ENCODE results near the gene CALCOCO1. TPM values are rescaled to one million over a fixed set of nuclear protein-coding genes. Genes with fewer than 3 reads are reported as not detected.
A peak's percentile ranks its signal among the peaks of the same experiment; 100 is the strongest.

The CALCOCO1 gene
- total RNA-seq, 1 donor from 2014 or later: 32.0 TPM

DNA sequence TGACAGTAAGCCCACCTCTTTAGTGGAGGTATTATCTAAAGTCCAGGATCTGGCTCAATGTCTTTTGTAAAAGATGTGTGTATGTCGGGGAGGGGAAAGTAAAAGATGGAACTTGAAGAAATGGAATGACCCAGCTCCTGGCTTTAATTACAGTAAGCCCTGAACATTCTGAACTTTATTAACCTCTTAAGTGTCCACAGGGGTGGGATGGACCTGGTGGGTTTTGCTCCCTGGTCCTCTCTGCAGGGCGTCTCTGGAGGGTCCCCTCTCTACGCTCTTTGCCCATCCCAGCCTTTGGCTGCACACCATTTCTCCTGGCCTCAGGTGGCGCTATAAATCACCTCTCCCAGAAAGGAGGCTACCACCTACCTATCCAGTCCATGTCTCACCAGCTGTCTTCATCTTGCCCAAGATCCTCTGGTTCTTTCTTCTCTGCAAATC, 28.2 kb upstream of the CALCOCO1 start:
- no peak for DNase-seq (ENCODE audit: low read depth, low spot score)
- TF ChIP-seq, protein P1, sequence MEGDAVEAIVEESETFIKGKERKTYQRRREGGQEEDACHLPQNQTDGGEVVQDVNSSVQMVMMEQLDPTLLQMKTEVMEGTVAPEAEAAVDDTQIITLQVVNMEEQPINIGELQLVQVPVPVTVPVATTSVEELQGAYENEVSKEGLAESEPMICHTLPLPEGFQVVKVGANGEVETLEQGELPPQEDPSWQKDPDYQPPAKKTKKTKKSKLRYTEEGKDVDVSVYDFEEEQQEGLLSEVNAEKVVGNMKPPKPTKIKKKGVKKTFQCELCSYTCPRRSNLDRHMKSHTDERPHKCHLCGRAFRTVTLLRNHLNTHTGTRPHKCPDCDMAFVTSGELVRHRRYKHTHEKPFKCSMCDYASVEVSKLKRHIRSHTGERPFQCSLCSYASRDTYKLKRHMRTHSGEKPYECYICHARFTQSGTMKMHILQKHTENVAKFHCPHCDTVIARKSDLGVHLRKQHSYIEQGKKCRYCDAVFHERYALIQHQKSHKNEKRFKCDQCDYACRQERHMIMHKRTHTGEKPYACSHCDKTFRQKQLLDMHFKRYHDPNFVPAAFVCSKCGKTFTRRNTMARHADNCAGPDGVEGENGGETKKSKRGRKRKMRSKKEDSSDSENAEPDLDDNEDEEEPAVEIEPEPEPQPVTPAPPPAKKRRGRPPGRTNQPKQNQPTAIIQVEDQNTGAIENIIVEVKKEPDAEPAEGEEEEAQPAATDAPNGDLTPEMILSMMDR (conservative IDR thresholded peaks at IDR 0.05): no peak
- peaks cover 33% of the 10 kb centered on the region for H3K4me1 Mint-ChIP-seq
- H3K4me3 Mint-ChIP-seq: peak overlapping the region; percentile 84
- H3K27ac Mint-ChIP-seq (ENCODE audit: unreplicated experiment): no peak overlapping the region
- H3K27me3 Mint-ChIP-seq (ENCODE audit: low read depth): peaks cover 41% of the 10 kb centered on the region
- H3K36me3 Mint-ChIP-seq (ENCODE audit: low read depth): no peaks in the 10 kb centered on the region
- no peaks in the 10 kb centered on the region for H3K9me3 Mint-ChIP-seq

DNA sequence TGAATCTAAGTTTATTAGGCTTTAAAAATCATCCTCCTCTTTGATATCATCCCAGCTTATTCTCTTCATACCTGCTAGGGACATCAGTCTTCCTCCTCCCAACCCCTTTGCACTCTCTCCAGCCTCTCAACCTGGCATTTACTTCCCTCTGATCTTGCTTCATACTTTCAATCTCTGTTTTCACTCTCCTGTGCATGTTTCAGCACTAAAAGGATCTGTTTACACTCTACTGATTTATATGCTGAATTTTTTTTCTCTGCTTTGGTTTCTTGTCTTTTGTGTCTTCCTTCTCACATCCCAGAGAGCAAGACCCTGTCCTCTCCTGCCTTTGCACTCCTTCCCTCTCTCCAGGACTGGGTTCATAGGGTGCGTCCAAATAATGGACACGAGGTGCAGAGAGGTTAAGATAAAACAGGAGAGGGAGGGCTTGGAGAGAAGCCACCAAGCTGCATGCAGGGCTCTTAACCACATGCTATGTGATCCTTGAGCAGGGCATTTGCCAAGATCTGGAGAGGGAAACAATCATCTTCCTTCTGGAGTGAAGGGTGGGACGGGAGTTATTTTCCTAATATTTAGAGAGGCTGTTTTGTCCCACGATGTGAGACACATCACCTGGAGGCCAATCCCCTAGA, 27.5 kb upstream of the CALCOCO1 start:
- no peak for DNase-seq (ENCODE audit: low read depth, low spot score)
- H3K4me1 Mint-ChIP-seq: peaks cover 33% of the 10 kb centered on the region
- no peaks in the 10 kb centered on the region for H3K9me3 Mint-ChIP-seq
- H3K36me3 Mint-ChIP-seq (ENCODE audit: low read depth): no peaks in the 10 kb centered on the region
- peaks cover 35% of the 10 kb centered on the region for H3K27me3 Mint-ChIP-seq (ENCODE audit: low read depth)
- TF ChIP-seq, protein P1 (conservative IDR thresholded peaks at IDR 0.05): no peak
- H3K27ac Mint-ChIP-seq (ENCODE audit: unreplicated experiment): no peak overlapping the region
- H3K4me3 Mint-ChIP-seq: no peak overlapping the region

DNA sequence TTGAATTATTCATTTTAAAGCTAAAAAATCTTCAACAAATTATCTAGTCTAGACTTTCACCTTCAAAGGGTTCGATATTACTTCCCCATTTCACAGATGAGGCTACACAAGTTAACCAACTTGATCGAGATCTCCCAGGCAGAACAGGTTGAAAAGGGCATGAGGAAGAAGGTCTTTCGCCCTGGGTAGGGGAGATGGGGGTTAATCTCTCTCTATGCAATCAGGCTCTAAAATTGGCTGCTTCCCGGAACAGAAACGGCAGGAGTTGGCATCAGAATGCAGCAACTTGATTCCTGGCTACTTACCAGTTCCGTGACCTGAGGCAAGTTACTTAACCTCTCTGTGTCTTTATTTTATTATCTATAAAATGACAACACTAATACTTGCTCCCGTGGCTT, 26.9 kb upstream of the CALCOCO1 start:
- DNase-seq (ENCODE audit: low read depth, low spot score): no peak
- TF ChIP-seq, protein P1 (conservative IDR thresholded peaks at IDR 0.05): no peak

DNA sequence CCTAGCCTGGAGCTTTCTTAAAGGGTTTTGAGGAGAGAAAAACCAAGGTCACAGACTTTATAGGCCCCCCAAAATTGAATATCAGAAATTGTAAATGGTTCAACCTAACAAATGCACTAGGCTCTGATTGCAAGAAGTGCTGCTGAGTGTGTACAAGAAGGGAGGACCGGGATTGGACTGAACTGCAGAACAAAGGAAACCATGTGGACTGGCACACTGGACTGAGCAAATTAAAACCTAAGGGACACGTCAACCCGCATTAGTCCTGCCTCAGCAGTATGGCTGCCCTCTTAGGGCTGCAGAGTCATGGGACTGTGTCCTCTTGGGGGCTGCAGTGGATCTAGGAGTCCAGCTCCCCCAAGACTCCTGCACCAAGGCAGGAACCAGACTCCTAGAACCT, 25.4 kb upstream of the CALCOCO1 start:
- Mint-ChIP-seq H3K27ac (ENCODE audit: unreplicated experiment) (no peak overlapping the region), H3K4me1 (peaks cover 21% of the 10 kb centered on the region), H3K27me3 (ENCODE audit: low read depth) (peaks cover 15% of the 10 kb centered on the region), H3K9me3 (no peaks in the 10 kb centered on the region), H3K4me3 (no peak overlapping the region), H3K36me3 (ENCODE audit: low read depth) (no peaks in the 10 kb centered on the region)
- TF ChIP-seq, protein P1 (conservative IDR thresholded peaks at IDR 0.05): no peak
- no peak for DNase-seq (ENCODE audit: low read depth, low spot score)

More for the DNA sequence above, 26.9 kb upstream of the CALCOCO1 start:
- H3K9me3 Mint-ChIP-seq: no peaks in the 10 kb centered on the region
- H3K4me3 Mint-ChIP-seq: no peak overlapping the region
- no peak overlapping the region for H3K27ac Mint-ChIP-seq (ENCODE audit: unreplicated experiment)
- no peaks in the 10 kb centered on the region for H3K36me3 Mint-ChIP-seq (ENCODE audit: low read depth)
- H3K4me1 Mint-ChIP-seq: peaks cover 33% of the 10 kb centered on the region
- peaks cover 29% of the 10 kb centered on the region for H3K27me3 Mint-ChIP-seq (ENCODE audit: low read depth)

DNA sequence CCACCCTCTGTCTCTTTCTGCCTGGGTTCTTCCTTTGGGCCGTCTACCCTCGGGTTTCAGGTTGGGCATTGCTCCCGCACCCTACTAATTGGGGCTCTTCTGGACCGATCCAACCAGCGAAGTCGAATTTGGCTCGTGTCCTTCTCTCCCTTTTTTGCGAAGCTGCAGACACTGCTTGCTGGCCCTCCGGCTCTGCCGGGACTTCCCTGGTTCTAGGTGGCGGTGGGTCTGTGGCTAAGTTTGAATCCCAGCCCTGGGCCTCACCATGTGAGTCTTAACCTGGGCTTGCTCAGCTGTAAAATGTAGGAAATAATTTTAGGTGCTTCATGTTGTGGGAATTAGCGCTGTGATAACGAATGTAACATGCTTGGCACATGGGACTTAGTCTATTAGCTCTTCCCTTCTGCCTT, 24.9 kb upstream of the CALCOCO1 start:
- H3K4me3 Mint-ChIP-seq: no peak overlapping the region
- no peaks in the 10 kb centered on the region for H3K36me3 Mint-ChIP-seq (ENCODE audit: low read depth)
- no peak for DNase-seq (ENCODE audit: low read depth, low spot score)
- no peak overlapping the region for H3K27ac Mint-ChIP-seq (ENCODE audit: unreplicated experiment)
- H3K27me3 Mint-ChIP-seq (ENCODE audit: low read depth): peaks cover 12% of the 10 kb centered on the region
- TF ChIP-seq, protein P1 (conservative IDR thresholded peaks at IDR 0.05): no peak
- H3K9me3 Mint-ChIP-seq: no peaks in the 10 kb centered on the region
- peaks cover 19% of the 10 kb centered on the region for H3K4me1 Mint-ChIP-seq
